ENCODE data around the gene IFNA8. TPM values are rescaled to one million over a fixed set of nuclear protein-coding genes. Genes with fewer than 3 reads are reported as not detected.
"Not testable (repeated sequence)": the region's sequence is repeated elsewhere in the genome, so short reads cannot be mapped to it uniquely, and the experiment has no call there.

IFNA8 gene
- polyA plus RNA-seq, 1 experiment: not detected

DNA sequence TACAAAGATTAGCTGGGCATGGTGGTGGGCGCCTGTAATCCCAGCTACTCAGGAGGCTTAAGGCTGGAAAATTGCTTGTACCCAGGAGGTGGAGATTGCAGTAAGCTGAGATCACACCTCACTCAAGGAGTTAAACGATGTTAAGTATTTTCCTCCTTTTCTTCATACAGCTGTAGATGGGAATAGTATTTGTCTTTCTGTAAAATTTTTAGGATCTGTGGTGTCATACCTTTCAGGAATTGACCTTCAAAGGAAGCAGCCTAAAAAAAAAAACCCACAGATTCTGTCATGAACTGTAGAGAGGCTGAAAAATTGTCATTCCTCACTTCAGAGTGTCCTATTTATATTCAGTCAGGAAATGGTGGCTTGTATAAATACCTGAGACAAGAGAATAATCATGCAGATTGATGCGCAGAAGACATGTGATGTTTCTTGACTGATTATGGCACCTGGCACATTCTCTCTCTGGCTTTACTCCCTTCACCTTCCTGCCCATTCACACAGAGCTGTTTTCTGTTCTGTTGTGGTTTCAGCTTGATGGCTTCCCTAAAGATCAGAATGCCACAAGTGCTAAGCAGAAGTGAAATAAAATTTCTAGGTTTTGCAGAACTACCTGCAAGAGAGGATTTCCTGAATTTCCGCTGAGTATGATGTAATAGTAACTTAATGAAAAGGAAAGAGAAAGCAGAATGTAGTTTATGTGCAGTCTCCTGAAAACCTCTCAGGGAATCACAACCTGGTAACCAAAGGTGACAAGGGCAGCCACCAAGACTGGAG, 35.1 kb downstream of the IFNA8 start:
- DNase-seq (ENCODE audit: low read depth, low spot score): no peak
- H3K27me3 ChIP-seq (ENCODE audit: control insufficient read depth, insufficient read depth, low read length): no peaks in the 10 kb centered on the region
- no peak overlapping the region for H3K4me3 ChIP-seq (ENCODE audit: low read depth, low read length)
- ChIA-PET CTCF (interaction anchor here (0.8 to 3.6 kb wide), 4 partner anchors 9 to 48 kb away, joined by 3 to 19 read pairs (median 4); no protein-coding TSS in a partner anchor), POLR2A (no interaction called here)
- no peaks in the 10 kb centered on the region for H3K9me3 ChIP-seq (ENCODE audit: control insufficient read depth, insufficient read depth, low read length)
- H3K27ac ChIP-seq (ENCODE audit: low read depth, low read length): no peak overlapping the region
- TF ChIP-seq, protein P1, sequence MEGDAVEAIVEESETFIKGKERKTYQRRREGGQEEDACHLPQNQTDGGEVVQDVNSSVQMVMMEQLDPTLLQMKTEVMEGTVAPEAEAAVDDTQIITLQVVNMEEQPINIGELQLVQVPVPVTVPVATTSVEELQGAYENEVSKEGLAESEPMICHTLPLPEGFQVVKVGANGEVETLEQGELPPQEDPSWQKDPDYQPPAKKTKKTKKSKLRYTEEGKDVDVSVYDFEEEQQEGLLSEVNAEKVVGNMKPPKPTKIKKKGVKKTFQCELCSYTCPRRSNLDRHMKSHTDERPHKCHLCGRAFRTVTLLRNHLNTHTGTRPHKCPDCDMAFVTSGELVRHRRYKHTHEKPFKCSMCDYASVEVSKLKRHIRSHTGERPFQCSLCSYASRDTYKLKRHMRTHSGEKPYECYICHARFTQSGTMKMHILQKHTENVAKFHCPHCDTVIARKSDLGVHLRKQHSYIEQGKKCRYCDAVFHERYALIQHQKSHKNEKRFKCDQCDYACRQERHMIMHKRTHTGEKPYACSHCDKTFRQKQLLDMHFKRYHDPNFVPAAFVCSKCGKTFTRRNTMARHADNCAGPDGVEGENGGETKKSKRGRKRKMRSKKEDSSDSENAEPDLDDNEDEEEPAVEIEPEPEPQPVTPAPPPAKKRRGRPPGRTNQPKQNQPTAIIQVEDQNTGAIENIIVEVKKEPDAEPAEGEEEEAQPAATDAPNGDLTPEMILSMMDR (IDR thresholded peaks at IDR 0.05; ENCODE audit: low read depth, low read length): no peak

GRCh38 chr9:21449312-21449711, 40.4 kb downstream of the IFNA8 start:
- H3K27me3 ChIP-seq (ENCODE audit: control insufficient read depth, insufficient read depth, low read length); POLR2A ChIA-PET; DNase-seq (ENCODE audit: low read depth, low spot score); H3K27ac ChIP-seq (ENCODE audit: low read depth, low read length); H3K4me3 ChIP-seq (ENCODE audit: low read depth, low read length); H3K9me3 ChIP-seq (ENCODE audit: control insufficient read depth, insufficient read depth, low read length); CTCF ChIA-PET: not testable (repeated sequence)

DNA sequence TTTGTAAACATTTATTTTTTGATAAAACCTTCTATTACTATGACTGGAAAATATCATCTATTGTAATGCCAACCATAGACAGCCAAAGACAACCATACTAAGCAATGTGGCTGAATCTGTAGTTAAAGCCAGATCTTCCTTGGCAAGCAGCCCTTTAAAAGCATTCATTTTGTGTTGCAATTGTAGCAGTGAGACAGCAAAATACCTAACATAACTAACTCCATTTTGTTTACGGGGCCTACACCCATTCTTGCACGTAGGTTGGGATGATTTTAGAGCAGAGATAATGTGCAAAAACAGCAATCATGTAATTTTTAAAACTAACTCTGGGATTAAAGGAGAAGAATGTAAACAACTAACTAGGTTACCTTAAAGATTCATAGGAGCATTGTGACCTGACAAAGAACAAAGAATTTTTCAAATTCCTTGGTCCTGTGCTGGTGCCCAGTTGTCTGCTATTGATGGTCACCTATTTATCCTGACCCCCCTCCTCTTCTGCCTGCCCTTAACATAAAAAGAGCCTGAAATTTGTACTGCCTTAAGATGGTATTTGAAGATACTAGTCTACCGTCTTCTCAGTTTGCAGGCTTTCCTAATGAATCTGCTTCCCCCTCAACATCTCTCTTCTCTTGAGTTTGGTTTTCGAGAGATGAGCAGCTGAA, 41.9 kb downstream of the IFNA8 start:
- ChIA-PET CTCF (no interaction called here), POLR2A (no interaction called here)
- Histone ChIP-seq H3K9me3 (ENCODE audit: control insufficient read depth, insufficient read depth, low read length) (no peaks in the 10 kb centered on the region), H3K4me3 (ENCODE audit: low read depth, low read length) (no peak overlapping the region), H3K27ac (ENCODE audit: low read depth, low read length) (no peak overlapping the region), H3K27me3 (ENCODE audit: control insufficient read depth, insufficient read depth, low read length) (no peaks in the 10 kb centered on the region)
- TF ChIP-seq, protein P1 (IDR thresholded peaks at IDR 0.05; ENCODE audit: low read depth, low read length): no peak
- DNase-seq (ENCODE audit: low read depth, low spot score): peak; percentile 6

DNA sequence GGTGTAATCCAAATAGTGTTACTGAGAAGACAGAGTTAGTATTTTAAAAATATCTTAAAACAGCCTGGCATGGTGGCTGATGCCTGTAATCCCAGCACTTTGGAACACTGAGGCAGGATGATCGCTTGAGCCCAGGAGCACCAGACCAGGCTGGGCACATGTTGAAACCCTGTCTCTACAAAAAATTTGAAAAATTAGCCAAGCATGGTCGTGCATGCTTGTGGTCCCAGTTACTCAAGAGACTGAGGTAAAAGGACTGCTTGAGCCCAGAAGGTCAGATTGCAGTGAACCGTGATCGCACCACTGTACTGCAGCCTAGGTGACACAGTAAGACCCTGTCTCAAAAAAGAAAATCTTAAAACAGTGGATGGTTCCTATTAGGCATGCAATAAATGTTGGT, 43.8 kb downstream of the IFNA8 start:
- H3K4me3 ChIP-seq (ENCODE audit: low read depth, low read length): no peak overlapping the region
- CTCF ChIA-PET: interaction anchor here (0.5 to 4.5 kb wide), 5 partner anchors 13 to 239 kb away, joined by 3 to 53 read pairs (median 7); no protein-coding TSS in a partner anchor
- DNase-seq (ENCODE audit: low read depth, low spot score): no peak

GRCh38 chr9:21454149-21454548, 45.2 kb downstream of the IFNA8 start:
- TF ChIP-seq, protein P1 (IDR thresholded peaks at IDR 0.05; ENCODE audit: low read depth, low read length): no peak
- H3K9me3 ChIP-seq (ENCODE audit: control insufficient read depth, insufficient read depth, low read length): no peaks in the 10 kb centered on the region
- H3K27ac ChIP-seq (ENCODE audit: low read depth, low read length): no peak overlapping the region
- ChIA-PET CTCF (interaction anchor here (0.9 to 4.5 kb wide), 12 partner anchors 10 to 240 kb away, joined by 3 to 53 read pairs (median 8); no protein-coding TSS in a partner anchor), POLR2A (no interaction called here)
- DNase-seq (ENCODE audit: low read depth, low spot score): no peak
- no peak overlapping the region for H3K4me3 ChIP-seq (ENCODE audit: low read depth, low read length)
- no peaks in the 10 kb centered on the region for H3K27me3 ChIP-seq (ENCODE audit: control insufficient read depth, insufficient read depth, low read length)

More for the DNA sequence above, 43.8 kb downstream of the IFNA8 start:
- Histone ChIP-seq H3K9me3 (ENCODE audit: control insufficient read depth, insufficient read depth, low read length) (no peaks in the 10 kb centered on the region), H3K27me3 (ENCODE audit: control insufficient read depth, insufficient read depth, low read length) (no peaks in the 10 kb centered on the region), H3K27ac (ENCODE audit: low read depth, low read length) (no peak overlapping the region)
- POLR2A ChIA-PET: no interaction called here
- TF ChIP-seq, protein P1 (IDR thresholded peaks at IDR 0.05; ENCODE audit: low read depth, low read length): no peak

Measured in AG04450 (cell line).